ENCODE measurements around the gene BHLHE40.

Gene BHLHE40

GRCh38 chr3:4993276-4994143, 14.3 kb downstream of the BHLHE40 start:
- no peak overlapping the region for H2BK5ac ChIP-seq (ENCODE audit: low read length)
- H3K56ac ChIP-seq (ENCODE audit: low read length), result no peak overlapping the region
- no peak overlapping the region for H3K9ac ChIP-seq (ENCODE audit: low read length)
- no peak overlapping the region for H3K18ac ChIP-seq (ENCODE audit: low read length)
- H2BK15ac ChIP-seq (replicated peaks; ENCODE audit: low read depth), result peak overlapping the region; percentile 41
- no peak overlapping the region for H3K4me3 ChIP-seq (ENCODE audit: low read length)
- no peak overlapping the region for H3K23ac ChIP-seq (ENCODE audit: low read length)
- no CpG with 5 or more reads among the region's 4 CpGs for WGBS (ENCODE audit: extremely low coverage, insufficient coverage, low lambda C conversion rate)
- H3K79me1 ChIP-seq (ENCODE audit: low read length), result no peaks in the 10 kb centered on the region
- no peak overlapping the region for H4K5ac ChIP-seq (ENCODE audit: low read length)
- no peaks in the 10 kb centered on the region for H3K27me3 ChIP-seq (ENCODE audit: insufficient read depth, low read length, poor library complexity)
- peaks cover 6% of the 10 kb centered on the region for H3K4me1 ChIP-seq (ENCODE audit: control insufficient read depth, low read depth, low read length)
- no peaks in the 10 kb centered on the region for H3K79me2 ChIP-seq (ENCODE audit: control insufficient read depth, insufficient read depth, low read length)
- no peak overlapping the region for H4K8ac ChIP-seq (ENCODE audit: low read depth, low read length)
- no peak overlapping the region for H2AK5ac ChIP-seq (ENCODE audit: low read length)
- H3K36me3 ChIP-seq (ENCODE audit: control insufficient read depth, insufficient read depth, low read length), result no peaks in the 10 kb centered on the region
- no peak overlapping the region for H2BK120ac ChIP-seq (ENCODE audit: low read depth, low read length)
- H3K27ac ChIP-seq (ENCODE audit: low read depth, low read length), result no peak overlapping the region
- no peak overlapping the region for H3K4me2 ChIP-seq (ENCODE audit: low read length)
- no peak overlapping the region for H3K4ac ChIP-seq (ENCODE audit: low read depth, low read length)
- DNase-seq, result no peak

DNA sequence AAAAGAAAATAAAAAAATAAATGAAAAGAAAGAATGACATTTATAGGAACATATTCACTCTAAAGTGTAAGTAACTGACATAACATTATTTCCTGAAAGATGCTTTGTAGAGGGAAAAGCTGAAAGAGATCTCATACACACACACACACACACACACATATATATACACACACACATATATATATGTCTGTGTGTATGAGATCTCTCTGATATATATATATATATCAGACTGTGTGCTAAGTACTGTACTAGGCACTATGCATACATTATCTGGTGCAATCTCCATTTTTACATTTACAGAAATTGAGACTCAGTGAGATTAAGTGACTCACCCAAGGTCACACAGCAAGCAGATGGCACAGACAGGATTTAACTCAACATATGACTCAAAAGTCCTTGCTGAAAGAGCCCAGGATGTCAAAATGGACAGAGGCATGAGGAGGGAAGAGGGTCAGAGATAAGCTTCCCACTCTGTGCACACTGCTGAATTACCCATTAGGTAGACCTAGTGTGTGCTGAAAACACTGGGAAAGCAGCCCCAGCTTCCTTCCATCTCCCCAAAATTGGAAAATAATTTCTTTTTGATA, 15.0 kb downstream of the BHLHE40 start:
- no peaks in the 10 kb centered on the region for H3K27me3 ChIP-seq (ENCODE audit: insufficient read depth, low read length, poor library complexity)
- no peak overlapping the region for H3K9ac ChIP-seq (ENCODE audit: low read length)
- no peak overlapping the region for H3K4me2 ChIP-seq (ENCODE audit: low read length)
- no peak overlapping the region for H2BK120ac ChIP-seq (ENCODE audit: low read depth, low read length)
- H2BK15ac ChIP-seq (replicated peaks; ENCODE audit: low read depth), result no peak overlapping the region
- no peaks in the 10 kb centered on the region for H3K79me1 ChIP-seq (ENCODE audit: low read length)
- H4K5ac ChIP-seq (ENCODE audit: low read length), result no peak overlapping the region
- no peak overlapping the region for H3K23ac ChIP-seq (ENCODE audit: low read length)
- H2AK5ac ChIP-seq (ENCODE audit: low read length), result no peak overlapping the region
- no peaks in the 10 kb centered on the region for H3K36me3 ChIP-seq (ENCODE audit: control insufficient read depth, insufficient read depth, low read length)
- no peak for DNase-seq
- H2BK5ac ChIP-seq (ENCODE audit: low read length), result peak overlapping the region; percentile 9
- no peak overlapping the region for H4K8ac ChIP-seq (ENCODE audit: low read depth, low read length)
- H3K56ac ChIP-seq (ENCODE audit: low read length), result no peak overlapping the region
- peaks cover 5% of the 10 kb centered on the region for H3K4me1 ChIP-seq (ENCODE audit: control insufficient read depth, low read depth, low read length)
- no peaks in the 10 kb centered on the region for H3K79me2 ChIP-seq (ENCODE audit: control insufficient read depth, insufficient read depth, low read length)
- H3K27ac ChIP-seq (ENCODE audit: low read depth, low read length), result no peak overlapping the region
- H3K18ac ChIP-seq (ENCODE audit: low read length), result no peak overlapping the region
- no peak overlapping the region for H3K4me3 ChIP-seq (ENCODE audit: low read length)
- no peak overlapping the region for H3K4ac ChIP-seq (ENCODE audit: low read depth, low read length)

- Histone ChIP-seq H3K4ac (ENCODE audit: low read depth, low read length) (peak overlapping the region; percentile 11), H2BK120ac (ENCODE audit: low read depth, low read length) (no peak overlapping the region), H3K4me2 (ENCODE audit: low read length) (no peak overlapping the region), H3K4me1 (ENCODE audit: control insufficient read depth, low read depth, low read length) (peaks cover 11% of the 10 kb centered on the region), H3K18ac (ENCODE audit: low read length) (peak overlapping the region; percentile 12), H3K23ac (ENCODE audit: low read length) (peak overlapping the region; percentile 55), H3K27me3 (ENCODE audit: insufficient read depth, low read length, poor library complexity) (no peaks in the 10 kb centered on the region), H3K79me2 (ENCODE audit: control insufficient read depth, insufficient read depth, low read length) (no peaks in the 10 kb centered on the region), H3K79me1 (ENCODE audit: low read length) (no peaks in the 10 kb centered on the region), H4K5ac (ENCODE audit: low read length) (no peak overlapping the region), H3K27ac (ENCODE audit: low read depth, low read length) (no peak overlapping the region), H3K4me3 (ENCODE audit: low read length) (no peak overlapping the region), H3K36me3 (ENCODE audit: control insufficient read depth, insufficient read depth, low read length) (no peaks in the 10 kb centered on the region), H2BK15ac (replicated peaks; ENCODE audit: low read depth) (no peak overlapping the region), H2BK5ac (ENCODE audit: low read length) (peak overlapping the region; percentile 66), H3K9ac (ENCODE audit: low read length) (peak overlapping the region; percentile 10), H2AK5ac (ENCODE audit: low read length) (peak overlapping the region; percentile 73), H3K56ac (ENCODE audit: low read length) (peak overlapping the region; percentile 69), H4K8ac (ENCODE audit: low read depth, low read length) (no peak overlapping the region)
- no CpG with 5 or more reads among the region's 11 CpGs for WGBS (ENCODE audit: extremely low coverage, insufficient coverage, low lambda C conversion rate)
- peak; percentile 81 for DNase-seq
These were observed 15.7 kb downstream of the BHLHE40 start for GRCh38 chr3:4994823-4995499.

GRCh38 chr3:4995500-4996053, 16.3 kb downstream of the BHLHE40 start:
- Histone ChIP-seq H3K27ac (ENCODE audit: low read depth, low read length) (no peak overlapping the region), H3K9ac (ENCODE audit: low read length) (no peak overlapping the region), H3K23ac (ENCODE audit: low read length) (no peak overlapping the region), H3K4me3 (ENCODE audit: low read length) (no peak overlapping the region), H2BK15ac (replicated peaks; ENCODE audit: low read depth) (no peak overlapping the region), H3K36me3 (ENCODE audit: control insufficient read depth, insufficient read depth, low read length) (no peaks in the 10 kb centered on the region), H3K4me1 (ENCODE audit: control insufficient read depth, low read depth, low read length) (peaks cover 11% of the 10 kb centered on the region), H4K5ac (ENCODE audit: low read length) (no peak overlapping the region), H3K27me3 (ENCODE audit: insufficient read depth, low read length, poor library complexity) (no peaks in the 10 kb centered on the region), H3K56ac (ENCODE audit: low read length) (peak overlapping the region; percentile 34), H4K8ac (ENCODE audit: low read depth, low read length) (no peak overlapping the region), H3K4ac (ENCODE audit: low read depth, low read length) (no peak overlapping the region), H2AK5ac (ENCODE audit: low read length) (peak overlapping the region; percentile 73), H3K4me2 (ENCODE audit: low read length) (no peak overlapping the region), H3K79me2 (ENCODE audit: control insufficient read depth, insufficient read depth, low read length) (no peaks in the 10 kb centered on the region), H2BK120ac (ENCODE audit: low read depth, low read length) (no peak overlapping the region), H3K18ac (ENCODE audit: low read length) (peak overlapping the region; percentile 12), H3K79me1 (ENCODE audit: low read length) (no peaks in the 10 kb centered on the region), H2BK5ac (ENCODE audit: low read length) (peak overlapping the region; percentile 35)
- WGBS (ENCODE audit: extremely low coverage, insufficient coverage, low lambda C conversion rate), result no CpG with 5 or more reads among the region's 9 CpGs
- DNase-seq, result peak; percentile 65

DNA sequence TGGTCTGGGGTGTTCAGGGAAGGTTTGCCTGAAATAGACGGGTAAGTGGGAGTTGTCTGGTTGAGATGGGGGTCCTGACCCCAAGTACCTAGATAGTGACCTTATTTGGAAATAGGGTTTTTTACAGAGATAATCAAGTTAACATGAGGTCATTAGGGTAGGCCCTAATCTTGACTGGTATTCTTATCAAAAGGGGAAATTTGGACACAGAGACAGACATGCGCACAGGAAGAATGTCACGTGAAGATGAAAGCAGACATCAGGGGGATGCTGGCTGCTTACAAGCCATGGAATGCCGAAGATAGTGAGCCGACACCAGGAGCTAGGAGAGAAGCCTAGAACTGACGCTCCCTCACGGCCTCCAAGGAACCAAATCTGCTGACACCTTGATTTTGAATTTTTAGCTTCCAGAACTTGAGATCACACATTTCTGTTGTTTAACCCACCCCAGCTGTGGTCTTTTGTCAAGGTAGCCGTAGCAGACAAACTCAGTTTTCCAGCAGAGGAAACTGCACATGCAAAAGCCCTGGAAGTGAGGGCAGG, 17.1 kb downstream of the BHLHE40 start:
- Histone ChIP-seq H2BK15ac (replicated peaks; ENCODE audit: low read depth) (no peak overlapping the region), H3K27ac (ENCODE audit: low read depth, low read length) (no peak overlapping the region), H3K9ac (ENCODE audit: low read length) (no peak overlapping the region), H3K4me2 (ENCODE audit: low read length) (no peak overlapping the region), H3K4ac (ENCODE audit: low read depth, low read length) (no peak overlapping the region), H3K56ac (ENCODE audit: low read length) (peak overlapping the region; percentile 34), H3K27me3 (ENCODE audit: insufficient read depth, low read length, poor library complexity) (no peaks in the 10 kb centered on the region), H2AK5ac (ENCODE audit: low read length) (no peak overlapping the region), H3K79me1 (ENCODE audit: low read length) (no peaks in the 10 kb centered on the region), H2BK5ac (ENCODE audit: low read length) (peak overlapping the region; percentile 11), H4K8ac (ENCODE audit: low read depth, low read length) (no peak overlapping the region), H3K23ac (ENCODE audit: low read length) (no peak overlapping the region), H3K4me3 (ENCODE audit: low read length) (no peak overlapping the region), H3K79me2 (ENCODE audit: control insufficient read depth, insufficient read depth, low read length) (no peaks in the 10 kb centered on the region), H4K5ac (ENCODE audit: low read length) (no peak overlapping the region), H3K4me1 (ENCODE audit: control insufficient read depth, low read depth, low read length) (peaks cover 13% of the 10 kb centered on the region), H2BK120ac (ENCODE audit: low read depth, low read length) (peak overlapping the region; percentile 31), H3K36me3 (ENCODE audit: control insufficient read depth, insufficient read depth, low read length) (no peaks in the 10 kb centered on the region), H3K18ac (ENCODE audit: low read length) (peak overlapping the region; percentile 34)
- no CpG with 5 or more reads among the region's 8 CpGs for WGBS (ENCODE audit: extremely low coverage, insufficient coverage, low lambda C conversion rate)
- DNase-seq, result peak; percentile 73

All from mesendoderm (in vitro differentiated cells).